Inflammatory macrophage (primary cell): ENCODE results near the gene KRT79.

Source experiments
- DNase-seq, 2 donors: peaks; one replicate each; pipeline ENCODE4 v3.0.0-alpha.2; 2020 to 2022

KRT79 gene

GRCh38 chr12:52818388-52818787 lies 15.7 kb downstream of the KRT79 start:
- DNase-seq = no peak

- no peak for DNase-seq
Observed at GRCh38 chr12:52817699-52818238, 16.3 kb downstream of the KRT79 start.

- DNase-seq = no peak
Observed at GRCh38 chr12:52817003-52817698, 17.0 kb downstream of the KRT79 start.

- no peak for DNase-seq
Observed at GRCh38 chr12:52815676-52816588, 18.2 kb downstream of the KRT79 start.

- no peak for DNase-seq
Observed at GRCh38 chr12:52815161-52815560, 18.9 kb downstream of the KRT79 start.

- no peak for DNase-seq
Observed at GRCh38 chr12:52814710-52815155, 19.4 kb downstream of the KRT79 start.

GRCh38 chr12:52813885-52814709 lies 20.0 kb downstream of the KRT79 start, which contains the start of gene KRT4:
TSS of gene KRT4 (minus strand) at chr12:52814116. CDS start at chr12:52814058, 58 bp downstream.
- DNase-seq = no peak

- DNase-seq = no peak
Observed at GRCh38 chr12:52813203-52813819, 20.8 kb downstream of the KRT79 start.

- DNase-seq = no peak
Observed at GRCh38 chr12:52812749-52813148, 21.4 kb downstream of the KRT79 start.

GRCh38 chr12:52812073-52812400 lies 22.1 kb downstream of the KRT79 start:
- DNase-seq = no peak

GRCh38 chr12:52811191-52812072 lies 22.7 kb downstream of the KRT79 start:
- no peak for DNase-seq

- DNase-seq = no peak
Observed at GRCh38 chr12:52810554-52810953, 23.6 kb downstream of the KRT79 start.

GRCh38 chr12:52809166-52809565 lies 24.9 kb downstream of the KRT79 start:
- no peak for DNase-seq

GRCh38 chr12:52808573-52809160 lies 25.4 kb downstream of the KRT79 start:
- no peak for DNase-seq

GRCh38 chr12:52807544-52808470 lies 26.3 kb downstream of the KRT79 start:
- DNase-seq = no peak

GRCh38 chr12:52806821-52807543 lies 27.1 kb downstream of the KRT79 start:
- DNase-seq = no peak

GRCh38 chr12:52806169-52806811 lies 27.8 kb downstream of the KRT79 start:
- DNase-seq = no peak

GRCh38 chr12:52805739-52806138 lies 28.4 kb downstream of the KRT79 start:
- DNase-seq = no peak
